ENCODE results near the gene RAD9A. TPM values are rescaled to one million over a fixed set of nuclear protein-coding genes. Genes with fewer than 3 reads are reported as not detected.
A peak's percentile ranks its signal among the peaks of the same experiment; 100 is the strongest.

The RAD9A gene
- total RNA-seq, 1 experiment from 2014 or later: 43.0 TPM

GRCh38 chr11:67372321-67372992 is 19.3 kb upstream of the RAD9A start:
- CTCF ChIA-PET: interaction anchor here (0.7 kb wide), 1 partner anchor 1404 kb away, joined by 3 read pairs; no protein-coding TSS in a partner anchor
- Histone ChIP-seq H3K27me3 (replicated peaks; ENCODE audit: insufficient read depth, low read depth, low read length, poor library complexity) (no peaks in the 10 kb centered on the region), H3K27ac (ENCODE audit: low read depth, low read length, poor library complexity, severe bottlenecking) (peak overlapping the region; percentile 67), H3K36me3 (ENCODE audit: insufficient read depth, low read length, poor library complexity, severe bottlenecking) (no peaks in the 10 kb centered on the region), H3K9me3 (ENCODE audit: low read depth, low read length, poor library complexity, severe bottlenecking) (no peaks in the 10 kb centered on the region), H3K4me1 (ENCODE audit: insufficient read depth, low read length, poor library complexity, severe bottlenecking) (peaks cover 38% of the 10 kb centered on the region), H3K4me3 (ENCODE audit: low read depth, low read length, poor library complexity, severe bottlenecking) (peak overlapping the region; percentile 74)
- POLR2A ChIA-PET (ENCODE audit: low non-redundant PET): interaction anchor here (0.6 kb wide), 1 partner anchor 12 kb away, joined by 3 read pairs; no protein-coding TSS in a partner anchor
- DNase-seq (ENCODE audit: low spot score): no peak
- TF ChIP-seq EZH2 (IDR thresholded peaks at IDR 0.05; ENCODE audit: borderline replicate concordance, low read depth, low read length, poor library complexity, severe bottlenecking): no peak
- TF ChIP-seq CTCF (conservative IDR thresholded peaks at IDR 0.05; ENCODE audit: low read depth, low read length): no peak
- no TSS peak for BruUV-seq (replicated peaks)
- intact Hi-C loops (cut with micrococcal nuclease; ENCODE audit: unreplicated experiment): no loop called here

- H3K4me3 ChIP-seq (ENCODE audit: low read depth, low read length, poor library complexity, severe bottlenecking): peak within 1 kb of the TSS; percentile 74
- TF ChIP-seq EZH2 (IDR thresholded peaks at IDR 0.05; ENCODE audit: borderline replicate concordance, low read depth, low read length, poor library complexity, severe bottlenecking): no peak
- TF ChIP-seq CTCF (conservative IDR thresholded peaks at IDR 0.05; ENCODE audit: low read depth, low read length): no peak
- no peaks in the 10 kb centered on the region for H3K27me3 ChIP-seq (replicated peaks; ENCODE audit: insufficient read depth, low read depth, low read length, poor library complexity)
- intact Hi-C loops (cut with micrococcal nuclease; ENCODE audit: unreplicated experiment): no loop called here
- peaks cover 36% of the 10 kb centered on the region for H3K4me1 ChIP-seq (ENCODE audit: insufficient read depth, low read length, poor library complexity, severe bottlenecking)
- no peaks in the 10 kb centered on the region for H3K36me3 ChIP-seq (ENCODE audit: insufficient read depth, low read length, poor library complexity, severe bottlenecking)
- H3K27ac ChIP-seq (ENCODE audit: low read depth, low read length, poor library complexity, severe bottlenecking): peak within 1 kb of the TSS; percentile 67
- ChIA-PET CTCF (interaction anchor here (0.7 to 1.7 kb wide), 4 partner anchors 16 to 29 kb away, joined by 4 to 18 read pairs (median 8); partner anchors contain the start of gene PPP1CA), POLR2A (ENCODE audit: low non-redundant PET) (interaction anchor here (0.6 to 0.7 kb wide), 2 partner anchors 20 to 23 kb away, joined by 9 to 10 read pairs; no protein-coding TSS in a partner anchor)
- DNase-seq (ENCODE audit: low spot score): no peak
- BruUV-seq (replicated peaks): no TSS peak
- no peaks in the 10 kb centered on the region for H3K9me3 ChIP-seq (ENCODE audit: low read depth, low read length, poor library complexity, severe bottlenecking)
These were observed 18.7 kb upstream of the RAD9A start, which contains the start of gene CLCF1 for GRCh38 chr11:67372993-67373647. Gene CLCF1, minus strand, starts transcription at chr11:67373598. Its CDS starts 59 bp downstream, at chr11:67373539.

GRCh38 chr11:67373648-67374570 is 17.9 kb upstream of the RAD9A start:
- intact Hi-C loops (cut with micrococcal nuclease; ENCODE audit: unreplicated experiment): no loop called here
- Histone ChIP-seq H3K36me3 (ENCODE audit: insufficient read depth, low read length, poor library complexity, severe bottlenecking) (no peaks in the 10 kb centered on the region), H3K4me3 (ENCODE audit: low read depth, low read length, poor library complexity, severe bottlenecking) (peak overlapping the region; percentile 74), H3K4me1 (ENCODE audit: insufficient read depth, low read length, poor library complexity, severe bottlenecking) (peaks cover 36% of the 10 kb centered on the region), H3K9me3 (ENCODE audit: low read depth, low read length, poor library complexity, severe bottlenecking) (no peaks in the 10 kb centered on the region), H3K27ac (ENCODE audit: low read depth, low read length, poor library complexity, severe bottlenecking) (no peak overlapping the region), H3K27me3 (replicated peaks; ENCODE audit: insufficient read depth, low read depth, low read length, poor library complexity) (no peaks in the 10 kb centered on the region)
- ChIA-PET CTCF (interaction anchor here (0.7 to 1.7 kb wide), 4 partner anchors 17 to 28 kb away, joined by 4 to 18 read pairs (median 8); partner anchors contain the start of gene PPP1CA), POLR2A (ENCODE audit: low non-redundant PET) (interaction anchor here (0.5 to 0.7 kb wide), 3 partner anchors 13 to 22 kb away, joined by 5 to 10 read pairs (median 9); no protein-coding TSS in a partner anchor)
- BruUV-seq (replicated peaks): no TSS peak
- TF ChIP-seq CTCF (conservative IDR thresholded peaks at IDR 0.05; ENCODE audit: low read depth, low read length) (peak; percentile 35; the same call in 1 of the 2 replicates), EZH2 (IDR thresholded peaks at IDR 0.05; ENCODE audit: borderline replicate concordance, low read depth, low read length, poor library complexity, severe bottlenecking) (no peak)
- DNase-seq (ENCODE audit: low spot score): peak; percentile 57
